NCI-H510A (cell line): ENCODE data around the gene CCDC141.
"Not testable (repeated sequence)": the region's sequence is repeated elsewhere in the genome, so short reads cannot be mapped to it uniquely, and the experiment has no call there.

Source experiments
- DNase-seq: peaks from one replicate; lab custom pipeline; 2025; lab: John Stamatoyannopoulos, UW

CCDC141 gene, protein sequence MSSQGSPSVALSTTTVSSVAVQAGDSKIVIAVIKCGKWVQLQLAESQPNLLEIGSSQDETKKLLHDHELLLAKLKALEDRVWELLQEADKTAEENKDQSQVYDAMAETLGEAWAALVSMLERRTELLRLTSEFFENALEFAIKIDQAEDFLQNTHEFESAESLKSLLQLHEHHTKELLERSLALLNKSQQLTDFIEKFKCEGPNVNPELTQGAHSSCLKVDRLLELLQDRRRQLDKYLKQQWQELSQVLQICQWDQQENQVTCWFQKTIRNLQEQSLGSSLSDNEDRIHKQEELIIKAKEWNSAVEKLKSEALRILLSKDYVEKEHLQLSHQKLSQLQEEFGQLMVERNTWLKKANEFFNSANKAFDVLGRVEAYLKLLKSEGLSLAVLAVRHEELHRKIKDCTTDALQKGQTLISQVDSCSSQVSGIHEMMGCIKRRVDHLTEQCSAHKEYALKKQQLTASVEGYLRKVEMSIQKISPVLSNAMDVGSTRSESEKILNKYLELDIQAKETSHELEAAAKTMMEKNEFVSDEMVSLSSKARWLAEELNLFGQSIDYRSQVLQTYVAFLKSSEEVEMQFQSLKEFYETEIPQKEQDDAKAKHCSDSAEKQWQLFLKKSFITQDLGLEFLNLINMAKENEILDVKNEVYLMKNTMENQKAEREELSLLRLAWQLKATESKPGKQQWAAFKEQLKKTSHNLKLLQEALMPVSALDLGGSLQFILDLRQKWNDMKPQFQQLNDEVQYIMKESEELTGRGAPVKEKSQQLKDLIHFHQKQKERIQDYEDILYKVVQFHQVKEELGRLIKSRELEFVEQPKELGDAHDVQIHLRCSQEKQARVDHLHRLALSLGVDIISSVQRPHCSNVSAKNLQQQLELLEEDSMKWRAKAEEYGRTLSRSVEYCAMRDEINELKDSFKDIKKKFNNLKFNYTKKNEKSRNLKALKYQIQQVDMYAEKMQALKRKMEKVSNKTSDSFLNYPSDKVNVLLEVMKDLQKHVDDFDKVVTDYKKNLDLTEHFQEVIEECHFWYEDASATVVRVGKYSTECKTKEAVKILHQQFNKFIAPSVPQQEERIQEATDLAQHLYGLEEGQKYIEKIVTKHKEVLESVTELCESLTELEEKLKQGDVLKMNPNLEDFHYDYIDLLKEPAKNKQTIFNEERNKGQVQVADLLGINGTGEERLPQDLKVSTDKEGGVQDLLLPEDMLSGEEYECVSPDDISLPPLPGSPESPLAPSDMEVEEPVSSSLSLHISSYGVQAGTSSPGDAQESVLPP (N-terminal part only)

DNA sequence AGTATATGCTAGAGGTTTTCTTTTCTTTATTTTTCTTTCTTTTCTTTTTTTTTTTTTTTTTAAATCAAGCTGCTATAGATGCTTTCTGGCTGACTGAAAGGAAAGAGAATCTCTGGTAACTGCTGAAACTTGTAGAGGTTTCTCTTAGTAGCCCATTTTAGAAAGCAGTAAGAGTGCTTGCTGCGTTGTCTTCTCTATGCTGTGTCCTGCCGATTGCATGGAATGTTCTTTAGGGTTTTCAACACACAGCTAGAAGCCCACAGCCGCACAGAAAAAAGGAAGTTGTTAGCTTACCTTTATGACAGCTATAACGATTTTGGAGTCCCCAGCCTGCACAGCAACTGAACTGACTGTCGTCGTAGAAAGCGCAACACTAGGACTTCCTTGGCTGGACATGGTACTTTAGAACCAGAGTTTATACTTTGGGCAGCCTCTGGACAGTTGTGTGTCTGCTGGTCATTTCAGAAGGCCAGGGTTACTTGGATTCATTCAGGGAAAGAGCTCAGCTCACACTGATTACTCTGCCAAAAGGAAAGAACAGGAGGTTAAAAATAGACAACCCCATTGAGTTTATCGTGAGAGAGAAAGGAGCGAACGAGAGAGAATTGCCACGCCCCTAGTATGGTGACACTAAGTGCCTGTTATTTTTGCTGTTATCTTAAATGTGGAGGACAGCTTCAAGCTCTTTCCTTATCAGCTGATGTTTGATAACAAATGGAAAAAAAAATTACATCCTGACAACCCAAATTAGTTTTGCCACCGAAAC is at the start of gene CCDC141:
Gene CCDC141 (minus strand): TSS at position 592 of the 766 bp plus-strand sequence. CDS start 196 bp downstream, at position 396.
- no peak for DNase-seq

DNA sequence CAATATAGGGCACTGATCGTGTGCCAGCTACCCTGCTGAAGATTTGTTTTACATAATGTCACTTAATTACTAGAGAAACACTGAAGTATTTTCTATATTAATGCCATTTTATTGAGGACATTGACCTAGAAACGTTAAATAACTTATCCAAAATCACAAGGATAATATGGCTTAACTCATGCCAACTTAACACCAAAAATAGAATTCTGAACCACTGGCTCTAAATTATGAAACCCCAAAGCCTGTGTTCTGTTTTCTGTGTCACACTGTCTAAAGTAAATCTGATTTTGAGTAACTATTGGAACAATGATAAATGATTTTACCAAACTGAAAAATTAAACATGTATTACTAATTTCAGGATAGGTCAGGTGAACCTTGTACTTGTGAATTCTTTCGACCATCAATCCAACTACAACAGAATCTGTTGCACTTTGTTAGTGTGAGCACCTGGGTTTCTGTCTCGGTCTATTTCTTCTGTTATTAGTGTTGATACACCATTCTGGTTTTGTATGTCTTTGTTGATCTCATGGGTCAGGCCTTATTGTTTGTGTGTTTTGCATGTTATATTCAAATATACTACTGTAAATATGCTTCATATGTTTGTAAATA is 48.2 kb upstream of the CCDC141 start:
- DNase-seq, result no peak

DNA sequence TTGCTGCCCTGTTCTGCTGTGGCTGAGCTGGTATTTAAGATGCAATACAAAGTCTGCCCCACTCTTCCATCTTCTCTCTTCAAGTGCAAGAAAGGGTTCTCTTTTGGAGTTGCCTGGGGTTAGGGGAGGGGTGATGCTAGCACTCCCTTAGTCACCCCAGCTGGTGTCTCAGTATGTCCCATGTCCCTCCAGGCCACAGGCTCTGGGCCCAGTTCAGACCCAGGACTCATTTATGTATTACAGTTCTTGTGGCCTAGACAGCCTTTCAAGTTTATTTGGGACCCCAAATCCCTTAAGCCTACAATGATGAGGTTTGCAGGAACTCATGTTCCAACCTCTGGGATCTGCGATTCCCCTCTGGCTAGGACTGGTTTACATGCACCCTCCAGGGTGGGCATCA is 47.2 kb upstream of the CCDC141 start:
- no peak for DNase-seq

DNA sequence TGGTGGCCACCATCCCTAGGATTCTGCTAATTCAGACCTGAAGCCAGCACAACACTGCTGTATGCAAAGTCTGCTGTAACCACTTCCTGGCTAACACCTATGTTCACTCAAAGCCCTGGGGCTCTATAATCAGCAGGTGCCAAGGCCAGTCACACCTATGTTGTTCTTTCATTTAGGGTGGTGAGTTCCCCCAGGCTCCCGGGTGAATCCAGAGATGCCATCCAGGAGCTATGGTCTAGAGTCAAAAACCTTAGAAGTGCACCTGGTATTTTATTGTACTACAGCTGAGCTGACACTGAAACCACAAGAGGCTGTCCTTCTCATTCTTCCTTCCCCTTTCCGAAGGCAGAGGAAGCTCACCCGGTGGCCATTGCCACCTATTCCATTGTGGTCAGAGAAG is 46.2 kb upstream of the CCDC141 start:
- no peak for DNase-seq

DNA sequence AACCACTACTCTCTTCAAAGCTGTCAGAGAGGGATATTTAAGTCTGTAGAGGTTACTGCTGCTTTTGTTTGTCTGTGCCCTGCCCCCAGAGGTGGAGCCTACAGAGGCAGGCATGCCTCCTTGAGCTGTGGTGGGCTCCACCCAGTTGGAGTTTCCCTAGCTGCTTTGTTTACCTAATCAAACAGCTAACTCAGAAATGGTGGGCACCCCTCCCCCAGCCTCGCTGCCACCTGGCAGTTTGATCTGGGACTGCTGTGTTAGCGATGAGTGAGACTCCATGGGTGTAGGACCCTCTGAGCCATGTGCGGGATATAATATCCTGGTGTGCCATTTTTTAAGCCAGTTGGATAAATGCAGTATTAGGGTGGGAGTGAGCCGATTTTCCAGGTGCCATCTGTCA is 43.0 kb upstream of the CCDC141 start:
- DNase-seq, result not testable (repeated sequence)

DNA sequence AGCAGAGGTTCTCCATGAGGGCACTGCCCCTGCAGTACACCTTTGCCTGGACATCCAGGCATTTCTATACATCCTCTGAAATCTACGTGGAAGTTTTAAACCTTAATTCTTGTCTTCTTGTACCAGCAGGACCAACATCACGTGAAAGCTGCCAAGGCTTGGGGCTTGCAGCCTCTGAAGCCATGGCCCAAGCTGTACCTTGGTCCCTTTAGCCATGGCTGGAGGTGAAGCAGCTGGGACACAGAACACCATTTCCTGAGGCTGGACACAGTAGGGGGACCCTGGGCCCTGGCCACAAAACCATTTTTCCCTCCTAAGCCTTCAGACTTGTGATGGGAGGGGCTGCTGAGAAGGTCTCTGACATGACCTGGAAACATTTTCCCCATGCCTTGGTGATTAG is 32.8 kb upstream of the CCDC141 start:
- DNase-seq, result no peak

DNA sequence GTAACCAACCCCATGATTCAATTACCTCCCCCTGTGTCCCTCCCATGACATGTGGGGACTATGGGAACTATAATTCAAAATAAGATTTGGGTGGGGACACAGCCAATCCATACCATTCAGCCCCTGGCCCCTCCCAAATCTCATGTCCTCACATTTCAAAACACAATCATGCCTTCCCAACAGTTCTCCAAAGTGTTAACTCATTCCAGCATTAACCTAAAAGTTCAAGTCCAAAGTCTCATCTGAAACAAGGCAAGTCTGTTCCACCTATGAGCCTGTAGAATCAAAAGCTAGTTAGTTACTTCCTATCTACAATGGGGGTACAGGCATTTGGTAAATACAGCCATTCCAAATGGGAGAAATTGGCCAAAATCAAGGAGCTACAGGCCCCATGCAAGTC is 32.0 kb upstream of the CCDC141 start:
- no peak for DNase-seq

DNA sequence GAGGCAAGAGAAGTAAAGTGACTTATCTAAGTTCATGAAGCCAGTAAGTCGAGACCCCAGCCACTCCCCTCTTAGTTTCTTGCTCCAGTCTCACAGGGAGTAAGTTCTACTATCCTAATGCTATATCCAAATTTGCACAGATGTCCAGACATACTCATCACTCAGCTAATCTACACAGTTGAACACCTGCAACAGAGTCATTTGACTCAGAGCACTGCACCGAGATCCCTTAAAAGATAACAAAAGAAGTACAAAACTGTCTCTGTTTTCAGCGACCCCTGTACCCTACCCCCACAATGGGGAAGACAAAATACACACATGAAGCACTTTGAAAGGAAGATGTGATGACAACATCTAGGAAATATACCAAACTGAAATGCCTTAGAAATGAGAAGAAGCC is 22.6 kb upstream of the CCDC141 start:
- DNase-seq, result no peak

DNA sequence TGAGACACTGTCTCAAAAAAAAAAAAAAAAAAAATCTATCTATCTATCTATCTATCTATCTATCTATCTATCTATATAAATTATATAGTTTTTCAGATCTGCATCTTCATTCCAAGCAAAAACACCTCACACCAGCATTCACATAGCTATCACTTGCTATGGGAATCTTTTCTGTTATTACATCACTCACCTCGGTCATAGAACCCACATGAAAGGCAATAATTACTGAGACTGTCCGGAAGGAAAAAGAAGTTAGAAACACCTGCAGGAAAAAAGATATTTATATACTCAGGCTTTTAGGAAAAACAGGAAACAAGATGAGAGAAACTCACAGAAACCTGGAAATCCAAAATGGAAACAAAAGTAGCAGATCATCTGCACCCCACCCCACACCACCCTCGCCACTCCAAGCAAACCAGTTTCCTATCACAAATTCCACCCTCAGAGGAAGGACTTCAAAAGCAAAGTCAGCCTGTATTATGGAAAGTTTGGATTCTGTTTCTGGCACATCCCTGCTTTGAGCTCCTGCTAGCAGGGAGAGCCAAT is 21.9 kb upstream of the CCDC141 start:
- no peak for DNase-seq

DNA sequence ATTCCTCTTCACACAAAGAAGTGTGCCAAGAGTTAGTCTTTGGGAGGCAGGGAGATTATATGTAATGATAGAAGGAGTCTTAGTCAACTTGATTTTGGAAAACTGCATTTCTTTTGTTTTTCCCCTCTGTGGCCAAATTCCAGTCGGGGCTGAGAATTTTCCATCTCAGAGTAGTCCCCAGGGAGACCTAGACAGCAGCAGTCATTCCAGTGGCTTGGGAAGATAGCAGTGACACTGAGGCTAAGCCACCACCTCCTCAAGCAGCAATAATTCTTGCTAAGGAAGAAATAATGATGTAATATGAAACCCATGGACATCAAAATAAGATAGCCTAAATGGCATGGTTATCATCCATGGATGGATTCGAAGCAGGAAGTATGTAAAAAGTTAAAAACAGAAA is 21.0 kb upstream of the CCDC141 start:
- no peak for DNase-seq

DNA sequence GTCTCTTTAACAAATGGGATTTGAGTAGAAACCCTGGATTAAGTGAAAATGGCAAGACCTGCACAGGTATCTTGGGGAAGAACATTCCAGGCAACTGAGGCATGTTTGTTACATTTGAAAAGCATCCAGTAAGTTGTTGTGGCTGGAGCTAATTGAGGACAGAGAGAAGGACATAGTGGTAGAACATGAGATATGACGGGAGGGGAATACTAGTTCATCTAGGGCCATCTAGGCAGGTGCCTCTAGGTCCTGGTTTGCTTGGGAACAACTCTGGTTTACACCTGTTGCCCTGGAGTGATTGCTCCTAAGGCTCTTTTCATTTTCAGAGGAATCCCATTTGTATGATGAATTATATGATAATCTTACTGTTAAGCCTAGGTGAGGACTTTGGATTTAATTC is 19.7 kb upstream of the CCDC141 start:
- no peak for DNase-seq

DNA sequence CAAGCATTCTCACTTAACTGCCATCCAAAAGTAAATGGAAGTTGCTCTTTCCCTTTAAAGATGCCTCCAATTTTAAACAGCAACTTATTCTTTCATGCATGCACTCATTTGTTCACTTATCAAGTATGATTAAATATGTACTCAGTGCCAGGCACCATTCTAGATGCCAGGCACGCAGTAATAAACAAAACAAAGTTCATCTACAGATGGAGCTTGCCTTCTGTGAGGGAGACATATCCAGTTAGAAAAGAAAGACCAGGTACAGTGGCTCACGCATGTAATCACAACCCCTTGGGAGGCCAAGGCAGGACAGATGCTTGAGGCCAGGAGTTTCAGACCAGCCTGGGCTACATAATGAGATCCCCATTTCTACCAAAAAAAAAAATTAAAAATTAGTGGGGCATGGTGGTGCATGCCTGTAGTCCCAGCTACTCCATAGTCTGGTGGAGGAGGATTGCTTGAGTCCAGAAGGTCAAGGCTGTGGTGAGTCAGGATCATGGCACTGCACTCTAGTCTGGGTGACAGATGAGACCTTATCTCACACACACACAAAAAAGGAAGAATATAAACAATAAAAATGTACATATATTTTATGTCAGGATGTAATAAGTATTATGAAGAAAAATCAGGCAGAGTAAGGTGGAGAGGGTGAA is 19.2 kb upstream of the CCDC141 start:
- DNase-seq, result no peak

DNA sequence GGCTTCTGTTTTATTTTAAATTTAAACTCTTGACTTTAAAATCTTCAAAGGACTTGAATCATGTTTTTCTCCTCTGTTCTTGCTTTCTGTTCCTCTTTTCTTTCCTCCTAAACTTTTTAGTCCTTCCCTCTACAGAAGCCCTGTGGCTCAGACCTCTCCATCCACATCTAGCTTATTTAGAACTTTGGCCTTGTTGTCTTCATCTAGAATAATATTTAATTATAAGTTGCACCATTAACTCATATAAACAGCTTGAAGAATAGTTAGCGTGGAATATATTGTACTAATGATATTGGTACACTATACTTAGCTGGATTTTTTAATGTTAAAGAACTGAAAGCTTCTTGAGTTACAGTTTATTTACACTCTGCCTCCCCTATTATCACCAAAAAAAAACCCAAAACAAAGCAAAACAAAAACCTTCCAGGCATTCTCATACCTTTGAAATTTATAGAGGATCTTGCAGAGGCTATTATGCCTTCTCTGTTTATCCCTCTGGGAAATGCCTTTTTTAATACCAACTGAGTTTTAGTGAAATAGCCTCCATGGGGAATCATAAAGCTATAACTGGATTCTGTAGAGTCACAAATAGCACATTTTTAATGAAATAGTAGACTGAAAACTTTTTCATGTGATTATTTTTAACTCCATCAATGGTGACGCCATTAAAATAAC is 9.2 kb upstream of the CCDC141 start:
- no peak for DNase-seq

DNA sequence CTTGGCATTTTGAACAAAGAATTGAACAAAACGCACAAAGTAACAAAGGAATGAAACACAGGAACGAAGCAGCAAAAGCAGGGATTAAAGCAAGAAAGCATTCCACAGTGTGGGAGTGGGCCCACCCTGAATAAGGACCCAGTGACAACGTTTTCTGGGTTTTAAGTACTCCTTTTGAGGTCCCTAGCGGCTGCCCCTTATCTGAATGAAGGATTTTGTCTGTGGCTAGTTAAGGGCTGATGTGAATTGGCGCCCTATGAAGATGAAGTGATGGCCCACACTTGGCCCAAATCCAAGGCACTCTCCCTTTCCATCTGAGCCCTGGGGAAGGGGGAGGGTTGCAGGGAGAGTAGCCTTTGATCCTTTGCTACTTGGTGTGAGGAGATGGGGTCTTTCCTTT is 7.8 kb upstream of the CCDC141 start:
- no peak for DNase-seq

DNA sequence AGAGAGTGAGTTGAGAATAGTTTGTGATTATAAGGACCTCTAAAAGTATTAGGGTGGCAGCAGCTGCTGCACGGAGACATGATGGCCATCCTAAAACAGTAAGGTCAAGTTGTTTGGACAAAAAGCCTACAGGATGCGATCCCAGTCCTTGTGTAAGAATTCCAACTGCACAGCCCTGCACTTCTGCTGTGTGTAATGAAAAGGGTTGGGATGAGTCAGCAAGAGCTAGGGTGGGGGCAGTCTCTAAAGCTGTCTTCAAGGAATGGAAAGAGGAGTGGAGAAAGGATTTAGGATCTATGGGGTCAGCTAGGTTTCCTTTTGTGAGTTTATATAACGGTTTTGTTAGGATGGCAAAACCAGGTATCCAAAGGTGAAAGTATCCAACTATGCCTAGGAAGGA is 3.6 kb upstream of the CCDC141 start:
- not testable (repeated sequence) for DNase-seq

DNA sequence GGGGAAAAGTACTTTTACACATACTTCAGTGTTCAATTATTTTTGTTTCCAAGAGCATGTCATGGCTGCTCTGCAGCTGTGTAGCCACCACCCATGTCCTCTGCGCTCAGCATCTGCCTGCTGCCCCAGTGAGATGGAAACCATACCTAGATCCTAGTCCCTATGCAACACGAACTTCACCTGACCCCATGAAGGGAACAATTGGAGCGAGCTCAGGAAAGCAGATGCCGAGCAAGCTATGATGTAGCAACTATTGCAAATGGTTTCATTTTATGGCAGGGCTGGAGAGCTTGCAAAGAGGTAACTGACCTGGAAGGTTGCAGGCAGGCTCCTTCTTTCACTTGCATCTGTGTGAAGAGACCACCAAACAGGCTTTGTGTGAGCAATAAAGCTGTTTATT is 1.3 kb upstream of the CCDC141 start:
- DNase-seq, result no peak

DNA sequence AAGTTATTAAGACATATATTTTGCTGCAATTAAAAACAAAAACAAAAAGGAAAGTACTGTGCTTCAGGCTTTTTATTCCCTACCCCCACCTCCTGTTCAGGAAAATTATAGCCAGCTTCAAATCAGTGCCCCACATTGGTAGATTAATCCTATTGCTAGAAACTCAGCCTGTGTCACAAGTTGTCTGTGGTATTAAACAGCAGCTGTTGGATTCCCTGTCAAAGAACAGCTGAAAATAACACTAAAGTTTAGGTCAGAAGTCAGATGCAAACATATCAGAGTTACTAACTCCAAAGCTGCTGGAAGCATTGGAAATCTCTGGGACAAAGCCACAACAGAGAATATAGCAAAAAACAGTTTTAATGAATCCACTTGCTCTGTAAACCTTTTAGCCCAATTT is 818 bp upstream of the CCDC141 start:
- DNase-seq, result no peak

DNA sequence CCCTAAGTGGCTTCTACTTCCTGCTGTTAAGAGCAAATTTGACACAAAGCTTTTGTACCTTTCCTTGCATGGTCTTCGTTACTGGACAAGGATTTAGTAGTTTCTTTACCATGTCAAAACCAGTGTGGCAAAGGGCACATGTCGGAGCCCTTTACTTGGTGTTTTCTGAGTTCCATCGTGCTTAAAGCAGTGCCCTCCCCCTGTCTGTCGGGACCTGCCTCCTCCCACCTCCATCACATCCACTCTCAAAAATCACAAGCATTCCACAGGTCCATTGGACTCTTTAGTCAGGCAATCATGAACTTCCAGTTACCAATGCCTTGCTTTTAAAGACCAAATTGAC is 763 bp downstream of the CCDC141 start:
- no peak for DNase-seq

DNA sequence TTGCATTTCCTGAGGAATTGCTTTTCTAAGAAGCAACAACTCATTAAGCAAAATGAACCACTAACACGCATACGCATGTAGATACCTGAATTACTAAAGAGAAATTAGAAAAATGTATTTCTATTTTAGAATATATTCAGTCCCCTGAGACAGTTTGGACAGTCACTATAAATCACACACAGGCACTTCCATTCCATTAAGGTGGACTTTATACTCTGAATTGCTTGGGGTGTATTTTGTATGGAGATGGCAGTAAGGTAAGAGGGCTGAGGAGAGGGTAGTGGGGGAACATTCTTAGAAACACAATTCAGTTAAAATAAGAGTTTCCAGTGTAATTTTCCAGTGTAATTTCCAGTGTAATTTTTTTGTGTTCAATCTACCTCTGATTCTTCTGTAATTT is 1.8 kb downstream of the CCDC141 start:
- DNase-seq, result no peak

DNA sequence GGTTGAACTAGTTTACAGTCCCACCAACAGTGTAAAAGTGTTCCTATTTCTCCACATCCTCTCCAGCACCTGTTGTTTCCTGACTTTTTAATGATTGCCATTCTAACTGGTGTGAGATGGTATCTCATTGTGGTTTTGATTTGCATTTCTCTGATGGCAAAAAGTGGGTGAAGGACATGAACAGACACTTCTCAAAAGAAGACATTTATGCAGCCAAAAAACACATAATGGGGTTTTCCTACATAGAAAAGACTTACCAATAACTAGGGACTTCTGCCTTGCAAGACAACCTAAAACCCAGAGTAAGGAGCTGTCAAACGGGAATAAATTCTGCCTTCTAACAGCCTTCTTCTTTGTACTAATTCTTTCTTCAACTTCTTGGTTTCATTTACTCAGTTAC is 4.3 kb downstream of the CCDC141 start:
- not testable (repeated sequence) for DNase-seq
